Upper lobe of left lung (tissue), 4 donors: ENCODE results near the gene MAP7D2.

Experiments
- EP300 ChIP-seq, 4 donors: sonication (generic); formaldehyde crosslinking; IDR thresholded peaks; one replicate each; pipeline ENCODE4 v1.5.1; 2017; ENCODE audit warnings: antibody characterized with exemption in 4 of 4, control low read depth in 2 of 4
- POLR2A ChIP-seq, 4 donors: fragments of 450-650 bp; IDR thresholded peaks; one replicate each; pipeline ENCODE4 v1.5.1; 2016 to 2017; ENCODE audit warnings: antibody characterized with exemption in 4 of 4, mild to moderate bottlenecking in 2 of 4
- POLR2AphosphoS5 ChIP-seq, 2 donors: sonication (generic); formaldehyde crosslinking; IDR thresholded peaks; one replicate each; pipeline ENCODE4 v1.5.1; 2017; ENCODE audit warnings: antibody characterized with exemption in 2 of 2
- TF ChIP-seq, protein P1 (sequence below), 6 experiments: fragments of 450-650 bp in 4 of 6; fragments of 200-600 bp in 2 of 6; sonication (generic) in 2 of 6; IDR thresholded peaks; one replicate each; pipeline ENCODE4 v1.5.1; 2016 to 2019; ENCODE audit warnings: antibody characterized with exemption in 6 of 6

DNA sequence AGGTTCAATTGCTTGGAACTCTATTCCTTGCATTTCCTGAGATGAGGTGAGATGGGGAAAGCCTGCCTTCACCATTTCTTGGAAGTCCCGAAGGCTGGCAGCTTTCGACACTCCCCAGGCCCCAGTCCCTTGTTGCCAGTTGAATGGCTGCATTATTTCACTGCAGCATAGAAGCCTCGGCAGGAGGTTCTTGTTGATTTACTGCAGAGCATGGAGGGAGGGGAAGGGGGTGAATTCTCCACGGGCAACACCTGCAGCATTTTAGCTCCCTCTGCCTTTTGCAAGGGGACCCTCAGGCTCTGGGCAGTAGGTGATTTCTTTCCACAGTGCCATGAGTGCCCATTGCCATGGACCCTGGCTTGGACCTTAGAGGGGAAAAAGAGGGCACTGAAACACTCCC is 115.1 kb downstream of the MAP7D2 start:
- TF ChIP-seq, protein P1, sequence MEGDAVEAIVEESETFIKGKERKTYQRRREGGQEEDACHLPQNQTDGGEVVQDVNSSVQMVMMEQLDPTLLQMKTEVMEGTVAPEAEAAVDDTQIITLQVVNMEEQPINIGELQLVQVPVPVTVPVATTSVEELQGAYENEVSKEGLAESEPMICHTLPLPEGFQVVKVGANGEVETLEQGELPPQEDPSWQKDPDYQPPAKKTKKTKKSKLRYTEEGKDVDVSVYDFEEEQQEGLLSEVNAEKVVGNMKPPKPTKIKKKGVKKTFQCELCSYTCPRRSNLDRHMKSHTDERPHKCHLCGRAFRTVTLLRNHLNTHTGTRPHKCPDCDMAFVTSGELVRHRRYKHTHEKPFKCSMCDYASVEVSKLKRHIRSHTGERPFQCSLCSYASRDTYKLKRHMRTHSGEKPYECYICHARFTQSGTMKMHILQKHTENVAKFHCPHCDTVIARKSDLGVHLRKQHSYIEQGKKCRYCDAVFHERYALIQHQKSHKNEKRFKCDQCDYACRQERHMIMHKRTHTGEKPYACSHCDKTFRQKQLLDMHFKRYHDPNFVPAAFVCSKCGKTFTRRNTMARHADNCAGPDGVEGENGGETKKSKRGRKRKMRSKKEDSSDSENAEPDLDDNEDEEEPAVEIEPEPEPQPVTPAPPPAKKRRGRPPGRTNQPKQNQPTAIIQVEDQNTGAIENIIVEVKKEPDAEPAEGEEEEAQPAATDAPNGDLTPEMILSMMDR (IDR thresholded peaks at IDR 0.05): no peak
- TF ChIP-seq POLR2AphosphoS5 (IDR thresholded peaks at IDR 0.05): no peak
- no peak for TF ChIP-seq POLR2A (IDR thresholded peaks at IDR 0.05)
- TF ChIP-seq EP300 (IDR thresholded peaks at IDR 0.05): no peak
